Activated naive CD4-positive, alpha-beta T cell treated with anti-CD3 and anti-CD28 coated beads, Interleukin-2, amount 50 U/mL, for 16 hours (primary cell): ENCODE measurements around the gene PTPRS.
A peak's percentile ranks its signal among the peaks of the same experiment; 100 is the strongest.

Source experiments
- DNase-seq: peaks from one replicate; pipeline ENCODE4 v3.0.0-alpha.2; 2020

PTPRS gene

DNA sequence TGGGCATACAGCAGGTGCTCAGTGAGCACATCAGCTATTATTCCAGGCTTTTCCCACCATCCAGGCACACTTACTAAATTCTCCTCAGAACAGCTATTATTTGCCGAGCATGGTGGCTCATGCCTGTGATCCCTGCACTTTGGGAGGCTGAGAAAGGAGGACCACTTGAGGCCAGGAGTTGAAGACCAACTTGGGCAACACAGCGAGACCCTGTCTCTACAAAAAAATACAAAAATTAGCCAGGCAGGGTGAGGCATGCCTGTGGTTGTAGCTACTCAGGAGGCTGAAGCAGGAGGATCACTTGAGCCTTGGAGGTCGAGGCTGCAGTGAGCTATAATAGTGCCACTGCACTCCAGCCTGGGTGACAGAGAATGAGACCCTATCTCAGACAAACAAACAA, 35.4 kb downstream of the PTPRS start:
- no peak for DNase-seq

DNA sequence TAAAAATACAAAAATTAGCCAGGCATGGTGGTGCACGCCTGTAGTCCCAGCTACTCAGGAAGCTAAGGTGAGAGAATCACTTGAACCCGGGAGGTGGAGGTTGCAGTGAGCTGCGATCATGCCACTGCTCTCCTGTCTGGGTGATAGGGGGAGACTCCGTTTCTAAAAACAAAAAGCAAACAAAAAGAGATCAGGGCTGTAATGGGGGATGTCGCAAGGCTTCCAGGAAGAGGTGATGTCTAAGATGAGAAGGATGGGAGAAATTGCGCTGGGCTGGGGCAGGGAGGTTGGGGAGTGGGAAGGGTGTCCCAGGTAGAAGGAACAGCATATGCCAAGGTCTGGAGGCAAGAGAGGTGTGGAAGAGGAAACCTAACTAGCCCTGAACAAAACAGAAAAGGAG, 36.1 kb downstream of the PTPRS start:
- no peak for DNase-seq

- DNase-seq: no peak
These were observed 37.4 kb downstream of the PTPRS start for GRCh38 chr19:5303208-5303607.

GRCh38 chr19:5302396-5302795, 38.2 kb downstream of the PTPRS start:
- no peak for DNase-seq

GRCh38 chr19:5299137-5299536, 41.5 kb downstream of the PTPRS start:
- DNase-seq: no peak

DNA sequence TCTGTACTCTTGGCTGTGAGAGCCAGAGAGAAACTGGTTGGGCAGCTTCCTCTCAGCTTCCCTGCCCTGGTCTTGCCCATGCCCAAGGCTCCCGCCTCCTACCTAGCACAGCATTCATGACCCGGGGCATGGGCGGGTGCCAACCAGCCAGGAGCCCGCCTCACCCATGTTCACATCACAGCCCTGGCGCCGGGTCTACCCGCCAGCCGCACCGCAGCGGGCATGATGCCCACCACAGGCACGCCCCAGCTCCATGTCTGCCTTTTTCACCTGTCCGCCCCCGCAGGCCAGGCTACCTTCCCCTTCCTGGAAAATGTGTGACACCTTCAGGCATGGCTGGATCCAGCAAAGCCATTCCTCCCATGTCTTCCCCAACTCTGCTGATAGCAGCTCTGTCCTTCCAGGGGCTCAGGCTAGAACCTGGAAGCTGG, 42.1 kb downstream of the PTPRS start:
- DNase-seq: no peak

DNA sequence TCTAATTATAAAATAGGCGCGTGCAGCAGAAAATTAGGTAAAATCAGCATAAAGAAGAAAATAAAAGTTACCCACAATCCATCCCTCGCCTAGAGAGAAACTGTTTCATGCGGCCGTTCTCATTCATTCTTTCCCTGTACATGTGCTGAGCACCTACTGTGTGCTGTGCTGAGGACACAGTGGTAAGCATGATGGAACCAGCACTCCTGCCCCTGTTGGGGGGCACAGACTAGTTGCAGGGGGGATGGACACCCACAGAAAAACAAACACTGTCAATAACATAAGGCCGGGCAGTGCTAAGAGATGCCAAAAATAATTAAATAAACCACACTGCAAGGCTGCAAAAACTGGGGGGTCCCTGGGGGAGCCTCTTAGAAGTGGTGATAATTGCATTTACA, 43.3 kb downstream of the PTPRS start:
- DNase-seq: no peak

DNA sequence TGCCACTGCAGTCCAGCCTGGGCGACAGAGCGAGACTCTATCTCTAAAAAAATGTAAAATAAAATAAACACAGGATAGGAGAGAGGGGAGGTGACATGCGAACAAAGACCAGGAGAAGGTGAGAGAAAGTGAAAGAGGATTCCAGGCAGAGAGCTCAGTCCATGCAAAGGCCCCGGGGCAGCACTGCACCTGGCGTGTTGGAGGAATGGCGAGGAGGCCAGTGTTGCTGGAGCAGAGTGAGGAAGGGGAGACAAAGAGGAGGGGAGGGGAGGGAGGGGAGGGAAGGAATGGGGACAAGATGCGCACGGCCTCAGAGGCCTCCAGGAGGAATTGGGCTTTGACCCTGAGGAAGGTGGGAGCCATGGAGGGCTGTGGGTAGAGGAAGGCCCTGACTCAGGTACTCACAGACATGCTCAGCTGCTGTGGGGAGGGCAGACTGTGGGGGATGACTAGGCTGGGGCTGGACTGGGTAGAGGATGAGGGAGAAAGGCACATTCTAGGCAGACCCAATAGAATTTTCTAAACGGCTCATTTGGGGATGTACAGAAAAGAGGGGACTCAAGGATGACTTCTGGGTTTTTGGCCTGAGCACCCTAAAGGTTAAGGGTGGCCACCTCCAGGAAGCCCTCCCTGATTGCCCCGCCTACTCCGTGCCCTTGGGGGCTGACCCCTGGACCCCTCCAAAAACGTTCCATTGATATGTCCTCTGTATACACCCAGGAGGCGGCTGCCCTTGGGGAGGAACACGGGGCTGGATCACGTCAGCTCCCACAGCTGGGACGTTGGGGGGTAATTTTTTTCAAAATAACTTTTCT, 43.9 kb downstream of the PTPRS start:
- DNase-seq: no peak

GRCh38 chr19:5296021-5296420, 44.6 kb downstream of the PTPRS start:
- DNase-seq: no peak

GRCh38 chr19:5294403-5295160, 46.0 kb downstream of the PTPRS start:
- no peak for DNase-seq

DNA sequence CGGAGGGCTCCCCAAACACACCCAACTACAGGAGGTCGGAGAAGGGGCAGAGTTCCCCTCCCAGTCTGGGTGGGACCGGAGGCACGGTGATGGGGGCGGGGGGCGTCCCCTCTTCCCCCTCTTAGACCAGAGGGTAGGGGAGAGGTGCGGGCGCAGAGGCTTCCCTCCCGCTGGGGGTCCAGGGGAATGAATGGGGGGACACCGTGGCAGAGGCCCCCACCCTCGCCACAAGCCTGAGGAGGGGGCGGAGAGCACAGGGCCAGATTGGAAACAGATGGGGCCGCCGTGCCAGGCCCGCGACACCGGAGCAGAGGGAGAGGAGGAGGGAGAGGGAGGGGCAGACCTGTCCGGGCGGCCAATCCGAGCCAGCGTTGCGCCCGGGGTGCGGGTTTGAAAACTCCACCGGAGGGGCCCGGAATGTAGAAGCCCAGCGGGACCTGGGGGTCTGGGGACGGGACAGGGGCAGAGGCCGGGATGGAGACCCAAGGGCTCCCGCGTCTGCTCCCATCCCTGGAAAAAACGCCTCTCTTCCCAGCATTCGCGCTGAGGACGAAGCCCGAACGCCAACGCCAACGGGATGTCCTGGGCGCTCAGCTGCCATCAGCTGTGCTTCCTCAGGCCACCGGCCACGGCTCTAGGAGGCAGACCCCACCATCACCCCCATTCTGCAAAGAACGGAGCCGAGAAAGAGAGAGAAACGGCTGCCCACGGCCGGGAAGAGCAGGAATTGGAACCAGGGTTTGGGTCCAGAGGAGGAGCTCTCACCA, 46.8 kb downstream of the PTPRS start:
- DNase-seq: no peak

- DNase-seq: peak; percentile 56
These were observed 47.6 kb downstream of the PTPRS start for GRCh38 chr19:5292822-5293611.

GRCh38 chr19:5292453-5292821, 48.2 kb downstream of the PTPRS start:
- DNase-seq: peak; percentile 39

- DNase-seq: no peak
These were observed 48.9 kb downstream of the PTPRS start for GRCh38 chr19:5291588-5292193.
